HG03354 (cell line): Measurements from ENCODE around the gene RGL2.
A peak's percentile ranks its signal among the peaks of the same experiment; 100 is the strongest.
"Not testable (repeated sequence)": the region's sequence is repeated elsewhere in the genome, so short reads cannot be mapped to it uniquely, and the experiment has no call there.

Experiments used
- ATAC-seq: cut with Tn5 transposase; IDR thresholded peaks from one replicate; pipeline ENCODE4 v1.9.1; 2021; ENCODE audit warnings: mild to moderate bottlenecking; ENCODE audit not compliant: unreplicated experiment, poor library complexity, severe bottlenecking

Gene RGL2, protein sequence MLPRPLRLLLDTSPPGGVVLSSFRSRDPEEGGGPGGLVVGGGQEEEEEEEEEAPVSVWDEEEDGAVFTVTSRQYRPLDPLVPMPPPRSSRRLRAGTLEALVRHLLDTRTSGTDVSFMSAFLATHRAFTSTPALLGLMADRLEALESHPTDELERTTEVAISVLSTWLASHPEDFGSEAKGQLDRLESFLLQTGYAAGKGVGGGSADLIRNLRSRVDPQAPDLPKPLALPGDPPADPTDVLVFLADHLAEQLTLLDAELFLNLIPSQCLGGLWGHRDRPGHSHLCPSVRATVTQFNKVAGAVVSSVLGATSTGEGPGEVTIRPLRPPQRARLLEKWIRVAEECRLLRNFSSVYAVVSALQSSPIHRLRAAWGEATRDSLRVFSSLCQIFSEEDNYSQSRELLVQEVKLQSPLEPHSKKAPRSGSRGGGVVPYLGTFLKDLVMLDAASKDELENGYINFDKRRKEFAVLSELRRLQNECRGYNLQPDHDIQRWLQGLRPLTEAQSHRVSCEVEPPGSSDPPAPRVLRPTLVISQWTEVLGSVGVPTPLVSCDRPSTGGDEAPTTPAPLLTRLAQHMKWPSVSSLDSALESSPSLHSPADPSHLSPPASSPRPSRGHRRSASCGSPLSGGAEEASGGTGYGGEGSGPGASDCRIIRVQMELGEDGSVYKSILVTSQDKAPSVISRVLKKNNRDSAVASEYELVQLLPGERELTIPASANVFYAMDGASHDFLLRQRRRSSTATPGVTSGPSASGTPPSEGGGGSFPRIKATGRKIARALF

DNA sequence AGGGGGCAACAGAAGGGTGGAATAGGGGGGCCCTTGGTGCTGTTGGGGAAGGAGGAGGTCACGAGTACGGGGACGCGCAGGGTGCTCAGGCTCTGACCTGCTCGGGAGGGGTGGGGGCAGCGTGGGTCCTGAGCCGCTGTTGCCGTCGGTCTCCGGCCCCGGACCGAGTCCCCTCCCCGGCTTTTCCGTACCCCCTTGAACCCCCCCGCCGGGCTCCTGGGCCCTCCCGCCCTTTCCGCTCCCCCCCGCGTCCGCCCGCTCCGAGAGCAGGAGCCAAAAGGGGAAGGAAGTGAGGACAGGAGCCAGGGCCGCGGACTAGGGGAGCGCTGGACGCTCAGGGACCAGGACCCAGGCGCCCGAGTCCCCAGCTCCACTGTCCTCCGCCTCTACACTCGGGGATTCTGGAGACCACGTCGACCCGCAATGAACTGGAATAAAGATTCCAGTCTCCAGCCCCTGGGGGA is at the start of gene RGL2:
Gene RGL2, minus strand, starts transcription at position 170 of the 464 bp plus-strand sequence. CDS start 332 bp downstream, outside the sequence.
- ATAC-seq = peak; percentile 33

DNA sequence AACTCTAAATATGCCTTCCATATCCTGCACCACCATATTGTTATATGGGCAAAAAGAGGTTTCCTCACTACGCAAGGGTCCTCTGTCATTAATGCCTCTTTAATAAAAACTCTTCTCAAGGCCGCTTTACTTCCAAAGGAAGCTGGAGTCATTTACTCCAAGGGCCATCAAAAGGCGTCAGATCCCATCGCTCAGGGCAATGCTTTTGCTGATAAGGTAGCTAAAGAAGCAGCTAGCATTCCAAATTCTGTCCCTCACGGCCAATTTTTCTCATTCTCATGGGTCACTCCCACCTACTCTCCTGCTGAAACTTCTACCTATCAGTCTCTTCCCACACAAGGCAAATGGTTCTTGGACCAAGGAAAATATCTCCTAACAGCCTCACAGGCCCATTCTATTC is 49.1 kb upstream of the RGL2 start:
- ATAC-seq = no peak

DNA sequence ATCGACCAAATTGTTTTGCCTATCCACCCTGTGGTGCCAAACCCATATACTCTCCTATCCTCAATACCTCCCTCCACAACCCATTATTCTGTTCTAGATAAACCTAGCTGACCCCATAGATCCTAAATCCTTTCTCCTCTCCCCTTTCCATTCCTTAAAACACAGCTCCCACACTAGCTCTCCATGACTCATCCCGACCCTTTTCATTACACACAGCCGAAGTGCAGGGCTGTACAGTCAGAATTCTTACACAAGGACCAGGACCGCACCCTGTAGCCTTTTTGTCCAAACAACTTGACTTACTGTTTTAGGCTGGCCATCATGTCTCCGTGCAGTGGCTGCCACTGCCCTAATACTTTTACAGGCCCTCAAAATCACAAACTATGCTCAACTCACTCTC is 48.2 kb upstream of the RGL2 start:
- ATAC-seq = not testable (repeated sequence)

- no peak for ATAC-seq
These were observed 46.3 kb upstream of the RGL2 start for GRCh38 chr6:33344701-33345697.

- no peak for ATAC-seq
These were observed 45.3 kb upstream of the RGL2 start for GRCh38 chr6:33343953-33344611.

- ATAC-seq = not testable (repeated sequence)
These were observed 44.8 kb upstream of the RGL2 start for GRCh38 chr6:33343606-33343952.

DNA sequence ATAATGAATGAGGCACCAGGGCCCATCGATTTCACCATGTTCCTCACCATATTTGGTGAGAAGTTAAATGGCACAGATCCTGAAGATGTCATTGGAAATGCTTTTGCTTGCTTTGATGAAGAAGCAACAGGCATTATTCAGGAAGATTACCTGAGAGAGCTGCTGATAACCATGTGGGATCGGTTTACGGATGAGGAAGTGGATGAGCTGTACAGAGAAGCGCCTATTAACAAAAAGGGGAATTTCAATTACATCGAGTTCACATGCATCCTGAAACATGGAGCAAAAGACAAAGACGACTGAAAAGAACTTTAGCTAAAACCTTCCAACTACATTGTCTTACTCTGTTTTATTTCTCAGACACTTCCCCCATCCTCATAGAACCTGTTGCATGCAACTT is 40.5 kb upstream of the RGL2 start:
- ATAC-seq = no peak

DNA sequence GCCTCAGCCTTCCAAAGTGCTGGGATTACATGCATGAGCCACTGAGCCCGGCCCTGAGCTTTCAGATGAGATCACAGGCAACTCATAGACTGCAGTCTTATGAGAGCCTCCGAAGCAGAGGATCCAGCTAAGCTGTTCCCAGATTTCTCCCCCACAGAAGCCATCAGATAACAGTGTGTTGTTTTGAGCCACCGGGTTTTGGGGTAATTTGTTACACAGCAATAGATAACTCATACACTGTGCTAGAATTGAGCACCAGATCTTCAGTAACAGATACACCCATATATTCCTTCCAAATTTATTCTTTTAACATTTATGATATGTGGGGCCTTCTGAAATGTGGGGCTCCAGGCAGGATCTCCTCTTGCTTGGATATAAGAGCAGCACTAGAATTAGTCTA is 37.8 kb upstream of the RGL2 start:
- ATAC-seq = no peak

GRCh38 chr6:33335916-33336315 is 37.2 kb upstream of the RGL2 start:
- no peak for ATAC-seq

DNA sequence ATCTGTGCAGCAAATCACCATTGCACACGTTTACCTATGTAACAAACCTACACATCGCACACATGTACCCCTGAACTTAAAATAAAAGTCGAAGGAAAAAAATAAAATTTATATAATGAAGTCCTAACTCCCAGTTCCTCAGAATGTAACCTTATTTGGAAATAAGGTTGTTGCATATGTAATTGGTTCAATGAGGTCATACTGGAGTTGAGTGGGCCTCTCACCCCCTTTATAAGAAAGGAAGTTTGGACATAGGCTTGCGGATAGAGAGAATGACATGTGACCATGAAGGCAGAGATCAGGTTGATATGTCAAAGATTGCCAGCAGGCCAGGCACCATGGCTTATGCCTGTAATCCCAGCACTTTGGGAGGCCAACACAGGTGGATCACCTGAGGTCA is 34.9 kb upstream of the RGL2 start:
- ATAC-seq = no peak

DNA sequence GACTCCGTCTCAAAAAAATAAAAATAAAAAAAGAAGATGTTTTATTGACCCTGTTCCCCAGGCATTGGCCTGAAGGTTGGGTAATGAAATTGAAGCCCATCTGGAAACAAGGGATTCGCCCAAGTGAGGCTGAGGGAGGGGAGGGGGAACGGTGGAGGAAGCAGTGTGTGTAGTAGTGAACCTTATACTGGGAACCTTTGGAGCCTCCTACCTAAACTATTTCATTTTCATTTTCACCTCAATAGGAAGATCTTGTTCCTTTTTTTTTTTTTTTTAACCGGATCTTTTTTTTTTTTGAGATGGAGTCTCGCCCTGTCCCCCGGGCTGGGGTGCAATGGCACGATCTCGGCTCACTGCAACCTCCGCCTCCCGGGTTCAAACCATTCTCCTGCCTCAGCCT is 32.0 kb upstream of the RGL2 start:
- ATAC-seq = no peak

- ATAC-seq = no peak
These were observed 30.3 kb upstream of the RGL2 start for GRCh38 chr6:33329058-33329457.

- no peak for ATAC-seq
These were observed 25.4 kb upstream of the RGL2 start for GRCh38 chr6:33324125-33324524.

- ATAC-seq = no peak
These were observed 24.8 kb upstream of the RGL2 start for GRCh38 chr6:33323623-33323948.

- ATAC-seq = no peak
These were observed 22.5 kb upstream of the RGL2 start for GRCh38 chr6:33321227-33321626.

DNA sequence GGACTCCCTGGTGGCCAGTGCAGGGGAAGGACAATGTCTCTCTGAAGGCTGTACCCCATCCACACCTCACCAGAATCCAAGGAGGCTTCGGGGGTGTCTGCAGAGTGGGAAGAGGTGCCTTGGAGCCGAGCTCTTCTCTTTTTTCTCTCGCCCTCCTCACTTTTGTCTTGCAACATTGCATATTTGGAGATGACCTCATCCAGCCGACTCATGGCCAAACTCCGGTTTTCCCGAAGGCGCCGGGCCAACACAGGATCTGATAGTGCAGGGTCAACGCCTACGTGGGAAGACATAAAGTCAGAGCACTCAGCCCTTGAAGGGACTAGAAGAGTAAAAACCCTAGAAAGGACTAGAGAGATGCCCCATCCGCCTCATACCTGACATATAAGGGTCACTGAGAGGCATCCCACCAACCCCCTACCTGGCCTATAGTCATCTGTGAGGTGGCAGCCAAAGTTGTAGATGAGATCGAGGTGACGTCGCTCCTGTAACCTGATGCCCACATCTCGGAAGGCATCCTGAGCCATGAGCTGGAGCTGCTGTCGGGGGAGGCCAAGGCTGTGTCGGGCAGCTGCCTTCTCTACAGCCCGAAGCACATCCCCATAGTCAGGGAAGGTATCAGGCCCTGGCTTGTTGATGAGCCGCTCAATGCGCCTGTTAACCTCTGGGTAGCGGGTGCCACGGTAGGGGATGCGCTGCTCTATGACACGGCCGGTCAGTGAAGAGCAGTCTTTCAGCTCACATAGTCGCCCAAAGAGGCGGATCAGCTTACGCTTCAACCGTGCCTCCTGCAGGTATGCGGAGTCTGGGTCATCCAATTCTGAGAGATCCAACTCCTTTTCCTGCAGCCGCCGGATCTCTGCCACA is 21.8 kb upstream of the RGL2 start:
- no peak for ATAC-seq

- ATAC-seq = no peak
These were observed 21.2 kb upstream of the RGL2 start for GRCh38 chr6:33319939-33320314.

DNA sequence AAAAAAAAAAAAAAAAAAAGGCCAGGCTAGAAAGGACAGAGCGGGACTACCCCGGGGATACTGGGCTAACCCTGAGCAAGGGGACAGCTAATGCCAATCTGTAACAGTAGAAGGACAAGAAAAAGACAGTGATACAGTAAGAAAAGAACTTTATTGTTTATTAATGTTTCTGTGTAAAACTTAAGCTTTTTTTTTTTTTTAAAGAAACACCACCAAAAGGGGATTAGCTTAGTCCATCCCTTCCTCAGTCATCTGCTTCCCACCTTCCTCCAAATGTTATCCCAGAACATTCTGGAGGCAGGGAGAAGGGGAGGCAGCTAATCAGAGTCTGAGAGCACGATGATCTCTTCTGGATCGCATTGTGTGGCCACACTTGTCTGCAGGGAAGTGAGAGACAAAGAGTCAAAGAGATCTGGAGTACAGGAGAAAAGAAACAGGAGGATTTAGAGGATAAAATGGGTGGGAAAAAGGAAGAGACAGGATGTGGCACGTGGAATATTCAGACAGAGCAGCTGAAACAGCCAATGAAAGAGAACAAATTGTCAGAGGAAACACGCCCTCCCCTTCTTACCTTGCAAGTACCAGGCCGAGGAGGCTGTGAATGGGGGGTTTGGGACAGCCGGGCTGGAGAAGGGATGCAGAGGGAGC is 19.8 kb upstream of the RGL2 start:
- no peak for ATAC-seq
